ENCODE measurements around the gene KYAT1.

- TF ChIP-seq CTCF (conservative IDR thresholded peaks at IDR 0.05) (no peak), EZH2 (IDR thresholded peaks at IDR 0.05; ENCODE audit: low read depth) (no peak)
Observed at GRCh38 chr9:128913995-128914772, 32.4 kb upstream of the KYAT1 start.

Measured in PC-9 (cell line).